GM06990 (cell line): Measurements from ENCODE around the gene ZNF544.
"Not testable (repeated sequence)": the region's sequence is repeated elsewhere in the genome, so short reads cannot be mapped to it uniquely, and the experiment has no call there.

ENCODE experiments used
- DNase-seq: peaks from one replicate; pipeline ENCODE4 v3.0.0-alpha.2; 2011; ENCODE audit not compliant: insufficient read length; ENCODE audit errors: extremely low read depth
- H3K27me3 ChIP-seq: replicated peaks from 2 replicates; pipeline ENCODE4 v1.6.0; 2011; ENCODE audit warnings: low read length; ENCODE audit not compliant: control insufficient read depth, insufficient read depth
- H3K36me3 ChIP-seq: 2 replicates; pipeline ENCODE4 v1.5.1; 2011; ENCODE audit warnings: low read length; ENCODE audit not compliant: control insufficient read depth, insufficient read depth
- H3K4me3 ChIP-seq: replicated peaks from 2 replicates; pipeline ENCODE4 v1.5.1; 2011; ENCODE audit warnings: low read depth, mild to moderate bottlenecking, control low read depth, low read length
- TF ChIP-seq, protein P1 (sequence below): IDR thresholded peaks from 2 replicates; pipeline ENCODE4 v1.5.1; 2011; ENCODE audit warnings: low read length, control low read depth, mild to moderate bottlenecking, inconsistent platforms; ENCODE audit not compliant: insufficient read depth, poor library complexity, severe bottlenecking

The ZNF544 gene

DNA sequence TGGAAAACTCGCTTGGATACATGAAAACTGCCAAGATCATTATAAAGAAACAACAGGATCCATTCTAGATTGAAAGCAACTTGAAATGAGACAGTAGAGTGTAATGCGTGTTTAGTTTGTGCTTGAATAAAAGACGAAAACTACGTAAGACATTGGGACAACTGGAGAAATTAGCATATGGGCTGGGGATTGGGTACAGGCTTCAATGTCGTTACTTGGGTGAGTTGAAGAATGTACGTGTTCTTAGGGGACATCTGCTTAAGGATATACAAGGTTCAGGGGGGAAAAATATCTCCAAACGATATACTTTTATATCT, 76.0 kb downstream of the ZNF544 start:
- Histone ChIP-seq H3K27me3 (no peaks in the 10 kb centered on the region), H3K36me3 (peaks cover 14% of the 10 kb centered on the region), H3K4me3 (peak overlapping the region; percentile 41)
- TF ChIP-seq, protein P1, sequence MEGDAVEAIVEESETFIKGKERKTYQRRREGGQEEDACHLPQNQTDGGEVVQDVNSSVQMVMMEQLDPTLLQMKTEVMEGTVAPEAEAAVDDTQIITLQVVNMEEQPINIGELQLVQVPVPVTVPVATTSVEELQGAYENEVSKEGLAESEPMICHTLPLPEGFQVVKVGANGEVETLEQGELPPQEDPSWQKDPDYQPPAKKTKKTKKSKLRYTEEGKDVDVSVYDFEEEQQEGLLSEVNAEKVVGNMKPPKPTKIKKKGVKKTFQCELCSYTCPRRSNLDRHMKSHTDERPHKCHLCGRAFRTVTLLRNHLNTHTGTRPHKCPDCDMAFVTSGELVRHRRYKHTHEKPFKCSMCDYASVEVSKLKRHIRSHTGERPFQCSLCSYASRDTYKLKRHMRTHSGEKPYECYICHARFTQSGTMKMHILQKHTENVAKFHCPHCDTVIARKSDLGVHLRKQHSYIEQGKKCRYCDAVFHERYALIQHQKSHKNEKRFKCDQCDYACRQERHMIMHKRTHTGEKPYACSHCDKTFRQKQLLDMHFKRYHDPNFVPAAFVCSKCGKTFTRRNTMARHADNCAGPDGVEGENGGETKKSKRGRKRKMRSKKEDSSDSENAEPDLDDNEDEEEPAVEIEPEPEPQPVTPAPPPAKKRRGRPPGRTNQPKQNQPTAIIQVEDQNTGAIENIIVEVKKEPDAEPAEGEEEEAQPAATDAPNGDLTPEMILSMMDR = no peak
- no peak for DNase-seq

DNA sequence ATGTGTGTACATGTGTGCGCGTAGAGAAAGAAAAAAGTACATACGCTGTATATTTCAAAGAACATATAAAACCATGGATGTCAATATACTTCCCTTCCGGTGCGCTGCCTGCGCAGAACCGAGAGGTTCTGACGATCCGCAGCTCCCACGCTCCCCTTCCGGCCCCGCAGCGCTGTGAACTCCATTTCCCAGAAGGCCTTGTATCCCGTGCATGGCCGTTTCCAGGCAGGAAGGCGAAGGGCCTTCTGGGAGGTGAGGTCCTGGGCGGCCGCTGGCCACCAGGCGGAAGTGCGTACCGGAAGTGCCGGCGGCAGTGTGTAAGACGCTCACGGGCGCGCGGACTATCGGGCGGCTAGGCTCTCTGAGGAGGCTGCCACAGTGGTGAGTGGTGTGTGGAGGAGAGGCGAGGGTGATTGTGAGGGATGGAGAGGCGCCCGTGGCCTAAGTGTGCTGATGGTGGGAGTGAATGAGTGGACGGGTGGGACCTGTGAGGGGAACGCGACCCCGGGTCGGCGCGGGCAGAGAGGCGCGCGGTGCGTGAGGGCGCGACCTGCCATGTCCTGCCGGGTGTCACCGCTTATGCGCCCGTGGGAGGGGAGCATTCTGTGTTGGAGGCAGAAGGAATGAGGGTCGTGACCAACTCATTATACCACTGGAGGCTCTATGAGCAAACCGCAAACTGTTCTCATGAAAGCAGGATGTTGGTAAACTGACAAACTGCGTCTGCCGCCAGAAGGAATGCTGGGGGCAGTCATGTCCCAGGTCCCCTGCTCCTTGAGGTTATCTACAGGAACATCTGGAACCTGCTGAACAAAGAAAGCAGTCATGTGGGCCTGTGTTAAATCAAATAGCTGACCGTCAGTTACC, 76.6 kb downstream of the ZNF544 start, which contains the start of gene ERVK3-1:
Gene ERVK3-1 (plus strand): TSS at position 313 of the 867 bp plus-strand sequence. CDS start 6,792 bp downstream, outside the sequence.
- Histone ChIP-seq H3K27me3 (no peaks in the 10 kb centered on the region), H3K4me3 (peak within 1 kb of the TSS; percentile 91), H3K36me3 (peaks cover 13% of the 10 kb centered on the region)
- TF ChIP-seq, protein P1 = no peak
- DNase-seq = peak; percentile 97

DNA sequence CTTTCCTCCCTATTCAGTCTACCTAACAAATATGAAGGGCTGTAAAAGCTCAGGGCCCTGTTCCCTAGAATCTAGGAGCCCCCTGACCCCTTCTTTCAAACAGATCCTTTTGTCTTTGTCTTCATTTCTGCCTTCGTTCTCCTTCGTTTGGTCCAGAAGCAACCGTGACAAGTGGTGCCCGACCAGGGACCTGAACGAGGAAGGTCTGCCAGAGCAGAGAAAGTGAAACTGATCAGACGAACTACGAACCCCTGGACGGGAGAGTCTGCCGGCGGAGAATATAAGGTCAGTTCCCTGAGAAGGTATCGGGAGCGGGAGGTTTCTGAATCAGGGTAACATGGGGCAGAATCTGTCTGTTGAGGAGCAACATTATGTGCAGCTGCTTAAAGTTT, 77.2 kb downstream of the ZNF544 start:
- Histone ChIP-seq H3K4me3 (peak overlapping the region; percentile 91), H3K27me3 (no peaks in the 10 kb centered on the region), H3K36me3 (peaks cover 10% of the 10 kb centered on the region)
- DNase-seq = no peak
- TF ChIP-seq, protein P1 = no peak

DNA sequence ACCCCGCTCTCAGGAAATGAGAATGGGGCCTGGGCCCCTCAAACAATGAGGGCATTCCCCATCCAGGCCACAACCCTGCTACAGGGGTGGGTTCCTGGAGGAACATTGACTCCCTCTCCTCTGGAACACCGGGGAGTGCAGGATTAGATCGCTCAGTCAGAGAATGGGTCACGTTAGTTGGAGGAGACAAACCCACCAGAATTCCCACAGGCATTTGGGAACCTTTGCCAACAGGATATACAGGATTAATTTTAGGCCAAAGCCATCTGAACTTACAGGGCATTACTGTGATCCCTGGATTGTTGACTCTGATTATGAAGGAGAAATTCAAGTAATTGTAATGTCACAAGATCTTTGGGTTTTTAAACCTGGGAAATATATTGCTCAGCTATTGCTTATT, 79.0 kb downstream of the ZNF544 start:
- TF ChIP-seq, protein P1 = no peak
- Histone ChIP-seq H3K36me3 (peaks cover 15% of the 10 kb centered on the region), H3K27me3 (no peaks in the 10 kb centered on the region), H3K4me3 (no peak overlapping the region)
- no peak for DNase-seq

DNA sequence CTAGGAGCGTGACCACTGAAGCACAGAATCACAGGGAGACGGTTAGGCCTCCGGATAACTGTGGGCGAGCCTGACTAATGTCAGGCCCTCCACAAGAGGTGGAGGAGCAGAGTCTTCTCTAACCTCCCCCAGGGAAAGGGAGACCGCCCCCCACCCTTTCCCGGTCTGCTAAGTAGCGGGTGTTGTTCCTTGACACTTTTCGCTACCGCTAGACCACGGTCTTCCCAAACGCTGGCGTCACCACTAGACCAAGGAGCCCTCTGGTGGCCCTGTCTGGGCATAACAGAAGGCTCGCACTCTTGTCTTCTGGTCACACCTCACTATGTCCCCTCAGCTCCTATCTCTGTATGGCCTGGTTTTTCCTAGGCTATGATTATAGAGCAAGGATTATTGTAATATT, 82.0 kb downstream of the ZNF544 start:
- DNase-seq, H3K27me3 ChIP-seq, H3K4me3 ChIP-seq: not testable (repeated sequence)

DNA sequence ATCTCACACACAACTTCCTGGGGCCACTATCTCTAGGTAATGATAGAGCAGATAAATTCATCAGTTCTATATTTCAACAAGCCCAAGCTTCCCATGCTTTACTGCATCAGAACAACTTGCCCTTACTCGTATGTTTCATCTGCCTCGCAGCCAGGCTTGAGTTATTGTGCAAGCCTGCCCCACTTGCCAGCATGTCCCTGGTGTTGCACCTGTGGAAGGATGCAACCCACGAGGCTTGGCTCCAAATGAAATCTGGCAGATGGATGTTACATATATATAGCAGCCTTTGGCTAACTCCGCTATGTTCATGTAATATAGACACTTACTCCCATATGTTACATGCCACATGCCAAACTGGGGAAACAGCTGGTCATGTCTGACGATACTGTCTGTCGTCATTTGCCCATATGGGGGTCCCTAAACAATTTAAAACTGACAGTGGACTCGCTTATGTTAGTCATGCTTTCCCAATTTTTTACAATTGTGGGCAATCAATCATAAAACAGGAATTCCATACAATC, 82.7 kb downstream of the ZNF544 start:
- TF ChIP-seq, protein P1 = no peak
- Histone ChIP-seq H3K36me3 (peaks cover 24% of the 10 kb centered on the region), H3K4me3 (no peak overlapping the region), H3K27me3 (no peaks in the 10 kb centered on the region)
- DNase-seq = no peak

More for the DNA sequence above, 82.0 kb downstream of the ZNF544 start:
- peaks cover 22% of the 10 kb centered on the region for H3K36me3 ChIP-seq
